22Rv1 (cell line): ENCODE measurements around the gene HSBP1L1.
A peak's percentile ranks its signal among the peaks of the same experiment; 100 is the strongest.

Experiments
- H3K27ac ChIP-seq: fragments of 450-650 bp; 2 replicates; pipeline ENCODE4 v1.5.1; 2017
- CTCF ChIP-seq: fragments of 450-650 bp; IDR thresholded peaks from 2 replicates; pipeline ENCODE4 v1.5.1; 2017; ENCODE audit warnings: mild to moderate bottlenecking
- ZFX ChIP-seq: fragments of 450-650 bp; IDR thresholded peaks from 2 replicates; pipeline ENCODE4 v1.6.1; 2017; ENCODE audit warnings: antibody characterized with exemption, borderline replicate concordance

Gene HSBP1L1

DNA sequence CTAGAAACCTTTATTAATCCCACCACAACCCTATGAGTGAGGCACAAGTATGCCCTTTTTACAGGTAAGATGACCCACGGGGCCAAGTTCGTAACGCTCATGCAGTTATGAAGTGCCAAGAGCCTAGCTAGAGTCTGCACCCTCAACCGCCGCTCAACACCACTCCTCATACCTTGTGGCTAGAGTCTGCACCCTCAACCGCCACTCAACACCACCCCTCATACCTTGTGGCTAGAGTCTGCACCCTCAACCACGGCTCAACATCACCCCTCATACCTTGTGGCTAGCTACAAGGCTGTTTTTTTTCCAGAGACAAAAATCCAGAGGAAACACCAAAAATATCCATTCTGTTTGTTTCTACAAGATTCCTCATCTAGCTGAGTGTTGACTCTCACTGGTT lies 19.4 kb downstream of the HSBP1L1 start:
- TF ChIP-seq CTCF (no peak), ZFX (no peak)
- no peak overlapping the region for H3K27ac ChIP-seq

GRCh38 chr18:79985172-79985571 lies 20.7 kb downstream of the HSBP1L1 start:
- TF ChIP-seq ZFX (no peak), CTCF (no peak)

DNA sequence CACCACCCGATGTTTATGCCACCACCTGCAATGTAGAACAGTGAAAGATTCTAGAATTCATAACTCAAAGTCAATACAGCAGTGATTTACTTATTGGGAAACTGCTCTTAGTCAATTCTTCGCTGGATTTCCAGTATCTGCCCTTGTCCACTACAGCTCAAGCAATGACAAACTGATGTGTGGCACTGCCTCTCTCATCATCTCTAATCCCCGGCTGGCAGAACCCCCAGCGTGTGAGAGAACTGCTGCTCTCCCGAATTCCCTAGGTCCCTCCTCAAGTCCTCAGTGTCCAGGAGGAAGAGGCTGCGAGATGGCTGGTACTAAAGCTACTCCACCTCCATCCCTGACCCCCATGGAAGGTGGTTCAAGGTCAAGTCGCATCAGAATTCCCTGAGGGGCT lies 22.3 kb downstream of the HSBP1L1 start:
- H3K27ac ChIP-seq = no peak overlapping the region

More at GRCh38 chr18:79985172-79985571, 20.7 kb downstream of the HSBP1L1 start:
- no peak overlapping the region for H3K27ac ChIP-seq

GRCh38 chr18:79987566-79987965 lies 23.1 kb downstream of the HSBP1L1 start:
- H3K27ac ChIP-seq = peak overlapping the region; percentile 90
- no peak for TF ChIP-seq CTCF
- TF ChIP-seq ZFX = no peak

More for the DNA sequence above, 22.3 kb downstream of the HSBP1L1 start:
- no peak for TF ChIP-seq CTCF
- TF ChIP-seq ZFX = no peak

DNA sequence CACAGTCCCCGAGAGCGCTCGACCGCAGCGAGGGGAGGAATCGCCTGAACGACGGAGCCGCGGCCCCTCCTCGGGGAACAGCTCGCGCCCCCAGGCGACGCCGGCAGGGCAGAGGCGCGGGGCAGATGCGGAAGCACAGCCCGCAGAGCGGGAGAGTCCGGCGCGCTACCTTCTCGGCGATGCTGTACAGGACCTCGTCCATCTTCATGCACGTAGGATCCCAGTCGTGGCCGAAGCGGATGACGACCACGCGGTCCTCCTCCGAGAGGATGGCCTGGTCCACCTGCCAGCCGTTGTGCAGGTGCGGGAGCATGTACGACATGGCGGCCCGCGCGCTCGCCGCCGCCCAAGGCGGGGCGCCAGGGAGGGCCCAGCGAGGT lies 23.6 kb downstream of the HSBP1L1 start:
- TF ChIP-seq ZFX (no peak), CTCF (peak; percentile 32)
- H3K27ac ChIP-seq = peak overlapping the region; percentile 90

DNA sequence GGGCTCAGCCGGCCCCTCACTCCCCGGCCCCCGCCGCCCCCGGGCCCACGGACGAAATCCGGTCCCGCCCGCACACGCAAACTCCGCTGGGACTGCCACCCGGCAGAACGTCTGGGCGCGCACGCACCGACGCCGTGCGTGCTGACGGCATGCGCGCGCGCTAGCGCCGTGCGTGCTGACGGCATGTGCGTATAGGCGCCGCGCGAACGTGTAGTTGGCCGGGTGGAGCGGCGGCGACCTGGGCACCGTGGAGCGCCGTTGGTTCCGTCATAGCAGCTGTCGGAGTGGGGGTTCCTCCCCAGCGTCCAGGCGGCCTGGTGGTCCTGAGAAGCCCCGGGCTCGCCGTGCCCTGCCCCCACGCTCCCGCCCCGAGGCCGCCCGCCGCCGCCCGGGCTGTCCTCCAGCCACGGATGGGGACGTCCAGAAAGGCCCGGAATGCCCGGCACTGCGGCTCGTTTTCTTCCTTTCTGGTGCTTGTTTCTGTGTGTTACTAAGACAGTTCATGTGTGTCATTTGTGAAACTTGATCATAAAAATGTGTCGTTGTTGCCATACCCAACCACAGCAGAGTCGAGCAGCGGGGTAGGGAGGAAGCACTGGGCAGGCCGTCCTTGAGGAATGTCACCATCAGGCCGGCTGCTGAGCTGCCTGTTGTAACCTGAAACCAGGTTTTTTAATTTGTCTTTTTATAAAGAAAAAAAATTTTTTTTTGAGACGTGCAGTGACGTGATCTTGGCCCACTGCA lies 24.2 kb downstream of the HSBP1L1 start, which contains the start of gene TXNL4A:
Gene TXNL4A (minus strand): TSS at position 113 of the 744 bp plus-strand sequence. CDS start 171 bp downstream, outside the sequence.
- TF ChIP-seq ZFX = no peak
- TF ChIP-seq CTCF = no peak
- peak within 1 kb of the TSS; percentile 90 for H3K27ac ChIP-seq

DNA sequence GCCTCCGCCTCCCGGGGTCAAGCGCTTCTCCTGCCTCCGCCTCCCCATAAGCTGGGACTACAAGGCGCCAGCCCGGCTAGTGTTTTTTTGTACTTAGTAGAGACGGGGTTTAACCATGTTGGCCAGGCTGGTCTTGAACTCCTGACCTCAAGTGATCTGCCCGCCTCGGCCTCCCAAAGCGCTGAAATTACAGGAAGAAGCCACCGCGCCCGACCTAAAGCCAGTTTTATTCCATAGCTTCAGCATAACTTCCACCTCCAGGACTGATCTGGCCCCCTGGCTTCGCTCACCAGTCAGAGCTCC lies 24.7 kb downstream of the HSBP1L1 start:
- H3K27ac ChIP-seq = peak overlapping the region; percentile 90
- TF ChIP-seq CTCF (no peak), ZFX (no peak)
